Activated T-cell treated with anti-CD3 and anti-CD28 coated beads for 48 hours (primary cell): Measurements from ENCODE around the gene CD164L2.

Experiments used
- DNase-seq: peaks from one replicate; pipeline ENCODE4 v3.0.0-alpha.2; 2020; ENCODE audit warnings: low read depth

CD164L2 gene

GRCh38 chr1:27405074-27405473 lies 21.9 kb upstream of the CD164L2 start:
- DNase-seq, result no peak

GRCh38 chr1:27403931-27404330 lies 20.8 kb upstream of the CD164L2 start:
- DNase-seq, result no peak

- no peak for DNase-seq
Measured at GRCh38 chr1:27403065-27403726, 20.1 kb upstream of the CD164L2 start.

- no peak for DNase-seq
Measured at GRCh38 chr1:27402349-27402754, 19.2 kb upstream of the CD164L2 start.

GRCh38 chr1:27400963-27401341 lies 17.8 kb upstream of the CD164L2 start:
- no peak for DNase-seq

- no peak for DNase-seq
Measured at GRCh38 chr1:27400082-27400962, 17.2 kb upstream of the CD164L2 start.

- DNase-seq, result no peak
Measured at GRCh38 chr1:27399251-27400025, 16.3 kb upstream of the CD164L2 start.

- DNase-seq, result no peak
Measured at GRCh38 chr1:27398405-27399149, 15.4 kb upstream of the CD164L2 start.

- no peak for DNase-seq
Measured at GRCh38 chr1:27397749-27398148, 14.6 kb upstream of the CD164L2 start.

- DNase-seq, result no peak
Measured at GRCh38 chr1:27397110-27397509, 14.0 kb upstream of the CD164L2 start.

GRCh38 chr1:27395441-27396195 lies 12.5 kb upstream of the CD164L2 start:
- peak; percentile 70 for DNase-seq

- DNase-seq, result no peak
Measured at GRCh38 chr1:27394925-27395324, 11.8 kb upstream of the CD164L2 start.

- no peak for DNase-seq
Measured at GRCh38 chr1:27394282-27394658, 11.1 kb upstream of the CD164L2 start.

GRCh38 chr1:27393641-27394281 lies 10.6 kb upstream of the CD164L2 start:
- no peak for DNase-seq

GRCh38 chr1:27392778-27393635 lies 9.9 kb upstream of the CD164L2 start:
- no peak for DNase-seq

GRCh38 chr1:27392096-27392777 lies 9.1 kb upstream of the CD164L2 start, which contains the start of gene GPR3:
GPR3 (plus strand) TSS chr1:27392622; CDS start chr1:27393799, 1,177 bp downstream.
- peak; percentile 95 for DNase-seq

- peak; percentile 24 for DNase-seq
Measured at GRCh38 chr1:27391511-27392095, 8.5 kb upstream of the CD164L2 start.

- peak; percentile 55 for DNase-seq
Measured at GRCh38 chr1:27388337-27389005, 5.3 kb upstream of the CD164L2 start.
